CD4-positive, alpha-beta T cell treated with Interleukin-21 for 1 hour (primary cell): ENCODE measurements around the gene PAH.
A peak's percentile ranks its signal among the peaks of the same experiment; 100 is the strongest.

Experiments
- DNase-seq: peaks from one replicate; pipeline ENCODE4 v3.0.0-alpha.2; 2020

PAH gene

GRCh38 chr12:102950107-102950949 lies 33.3 kb upstream of the PAH start:
- DNase-seq = no peak

DNA sequence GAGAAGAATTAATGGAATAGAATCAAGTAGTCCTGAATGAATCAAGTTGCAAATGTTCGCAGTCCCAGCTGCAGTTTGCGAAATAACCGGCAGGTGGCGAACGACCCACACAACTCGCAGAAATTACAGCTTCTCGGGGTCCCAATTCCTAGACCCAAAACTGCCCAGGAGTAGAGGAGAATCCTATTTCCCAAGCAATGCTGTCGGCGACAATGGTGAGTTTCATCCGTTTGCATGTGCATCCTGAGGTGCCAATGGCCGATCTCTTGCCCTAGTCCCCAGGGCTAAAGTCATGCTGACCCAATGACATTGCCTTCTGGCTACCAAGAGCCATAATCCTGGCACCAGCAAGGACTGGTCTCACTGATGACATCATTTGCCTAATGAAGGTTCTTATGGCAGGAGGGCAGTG lies 31.9 kb upstream of the PAH start:
- peak; percentile 39 for DNase-seq

GRCh38 chr12:102946042-102946441 lies 29.0 kb upstream of the PAH start:
- DNase-seq = no peak

- DNase-seq = no peak
Measured at GRCh38 chr12:102939670-102940222, 22.7 kb upstream of the PAH start.

- DNase-seq = no peak
Measured at GRCh38 chr12:102939059-102939458, 22.0 kb upstream of the PAH start.

- DNase-seq = no peak
Measured at GRCh38 chr12:102933168-102933567, 16.1 kb upstream of the PAH start.

- no peak for DNase-seq
Measured at GRCh38 chr12:102927220-102927619, 10.2 kb upstream of the PAH start.

DNA sequence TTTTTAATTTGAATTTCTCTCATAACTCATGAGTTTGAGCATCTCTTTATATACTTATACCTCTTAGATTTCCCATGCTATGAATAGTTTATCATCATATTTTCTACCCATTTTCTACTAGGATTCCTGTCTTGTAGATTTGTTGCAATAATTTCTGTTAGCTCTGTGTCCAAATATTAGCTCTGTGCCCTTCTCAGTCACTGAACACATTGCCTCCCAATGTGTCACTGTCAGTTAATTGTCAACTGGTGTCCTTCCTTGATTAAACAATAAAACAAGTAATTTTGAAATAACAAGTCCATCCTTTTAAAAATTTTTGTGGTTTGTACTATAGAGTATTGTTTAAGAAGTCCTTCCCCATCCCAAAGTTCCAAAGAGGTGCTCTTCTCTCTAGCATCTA lies 4.2 kb upstream of the PAH start:
- DNase-seq = no peak

DNA sequence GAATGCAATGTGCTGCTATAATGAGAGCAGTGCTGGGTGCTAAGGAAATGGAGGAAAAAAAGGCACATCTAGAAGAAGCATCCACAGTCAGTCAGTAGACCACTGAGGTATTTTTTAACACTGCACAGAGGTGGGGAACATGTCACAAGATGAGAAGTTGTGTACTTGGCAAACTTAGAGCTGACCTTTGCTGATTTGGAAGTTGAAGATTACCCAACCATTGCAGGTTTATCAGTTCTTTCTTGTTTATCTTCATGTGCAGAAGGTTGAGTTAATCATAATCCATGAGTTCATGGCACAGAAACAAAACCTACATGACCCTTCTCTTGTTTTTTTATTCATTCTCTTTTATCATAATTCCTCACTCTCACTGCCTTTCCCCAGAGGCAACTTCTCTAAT lies 3.2 kb upstream of the PAH start:
- no peak for DNase-seq

GRCh38 chr12:102918840-102919239 lies 1.8 kb upstream of the PAH start:
- no peak for DNase-seq

DNA sequence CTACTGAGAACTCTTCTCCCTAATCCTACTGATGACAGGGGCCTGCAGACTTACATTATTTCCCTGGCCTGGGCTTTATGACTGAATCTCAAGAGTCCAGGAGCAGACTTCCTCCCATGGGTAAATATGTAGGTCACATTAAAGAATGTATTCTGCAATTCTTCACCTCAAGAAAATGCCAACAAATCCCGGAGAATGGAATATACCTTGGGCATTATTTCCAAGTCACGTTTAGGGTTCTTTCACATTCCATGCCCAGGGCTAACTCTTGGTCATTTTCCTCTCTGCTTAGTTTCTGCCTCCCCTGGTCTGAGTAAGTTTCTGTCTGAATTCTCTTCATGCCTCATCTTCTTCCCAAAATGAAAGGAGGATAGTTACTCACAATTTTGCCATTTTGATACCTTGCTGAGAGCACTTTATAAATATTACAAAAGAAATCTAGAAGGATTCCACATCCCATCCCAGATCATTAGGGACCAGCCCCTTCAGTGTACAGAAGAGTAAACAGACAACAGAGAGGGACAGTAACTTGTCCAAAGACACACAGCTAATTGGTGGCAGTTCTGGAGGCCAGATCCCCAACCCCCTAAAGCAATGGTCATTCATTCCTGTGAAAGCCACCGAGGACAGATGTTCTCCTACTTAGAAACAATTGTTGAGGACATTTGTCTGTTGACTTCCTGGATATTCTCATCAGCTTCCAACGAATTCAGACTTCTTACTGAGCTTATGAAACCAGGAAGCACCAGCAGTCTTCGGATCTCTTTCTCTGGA lies 605 bp downstream of the PAH start:
- no peak for DNase-seq

DNA sequence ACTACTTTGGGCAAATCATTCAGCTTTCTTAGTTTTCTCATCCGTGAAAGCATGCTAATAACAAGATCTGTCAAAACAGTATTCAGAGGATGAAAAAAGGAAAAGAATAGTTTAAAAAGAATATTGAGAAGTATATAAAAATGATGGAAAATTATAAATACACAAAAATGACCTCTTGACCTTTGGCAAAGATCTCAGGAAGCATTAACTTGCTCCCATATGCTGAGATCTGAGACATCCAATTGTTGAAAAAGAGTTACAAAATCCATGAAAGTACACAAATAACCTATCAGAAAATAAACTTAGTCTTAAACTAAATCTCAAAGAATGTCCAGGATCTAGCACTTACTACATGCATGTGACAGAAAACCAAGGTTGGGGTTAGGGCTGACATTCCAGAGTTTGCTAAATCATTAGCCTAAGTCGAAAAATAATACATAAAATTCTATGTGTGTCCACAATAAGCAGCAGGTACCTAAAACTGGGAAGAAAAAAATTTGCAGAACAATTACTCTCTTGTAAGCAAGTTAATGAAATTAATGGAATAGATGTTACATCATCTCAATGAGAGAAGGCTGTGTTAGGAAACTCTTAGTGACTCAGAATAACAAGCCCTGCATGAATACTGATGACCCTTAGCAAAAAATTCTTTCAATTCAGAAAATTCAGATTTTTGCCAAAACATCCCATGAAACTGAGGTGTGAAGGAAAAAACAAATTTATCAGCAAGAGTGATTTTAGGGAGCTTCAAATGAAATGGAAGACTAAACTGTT lies 3.4 kb downstream of the PAH start:
- DNase-seq = no peak

DNA sequence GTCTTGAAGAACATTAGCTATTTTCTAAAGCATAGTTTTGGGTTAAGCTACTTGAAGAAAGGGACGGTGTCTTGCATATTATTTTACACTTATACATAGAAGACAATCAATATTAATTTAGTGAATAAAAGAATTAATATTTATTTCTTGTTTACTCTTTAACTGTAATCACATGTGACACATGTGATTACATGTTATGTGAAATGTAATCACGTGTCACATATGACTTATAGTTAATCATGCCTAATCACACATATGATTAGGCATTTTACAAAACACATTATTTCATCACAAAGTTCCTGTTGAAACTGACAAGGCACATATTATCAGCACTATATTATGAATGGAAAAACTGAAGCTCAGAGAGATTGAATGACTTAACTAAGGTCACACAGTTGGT lies 4.8 kb downstream of the PAH start:
- DNase-seq = no peak

DNA sequence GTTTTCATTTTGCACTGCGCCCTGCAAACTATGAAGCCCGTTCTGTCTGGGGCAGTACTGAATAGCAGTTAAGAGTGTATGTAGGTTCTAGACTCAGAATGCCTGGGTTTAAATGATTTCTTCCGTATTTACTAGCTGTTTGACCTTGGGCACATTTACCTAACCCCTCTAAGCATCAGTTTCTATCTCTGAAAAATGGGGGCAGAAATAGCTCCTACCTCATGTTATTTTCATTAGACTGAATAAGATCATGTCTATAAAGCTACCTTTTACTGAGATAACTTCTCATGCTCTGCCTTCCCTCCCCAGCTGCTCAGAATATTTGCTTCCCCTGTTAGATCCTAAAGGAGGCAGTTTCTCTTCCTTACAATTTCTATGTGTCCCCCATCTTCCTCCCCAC lies 5.7 kb downstream of the PAH start:
- DNase-seq = no peak

DNA sequence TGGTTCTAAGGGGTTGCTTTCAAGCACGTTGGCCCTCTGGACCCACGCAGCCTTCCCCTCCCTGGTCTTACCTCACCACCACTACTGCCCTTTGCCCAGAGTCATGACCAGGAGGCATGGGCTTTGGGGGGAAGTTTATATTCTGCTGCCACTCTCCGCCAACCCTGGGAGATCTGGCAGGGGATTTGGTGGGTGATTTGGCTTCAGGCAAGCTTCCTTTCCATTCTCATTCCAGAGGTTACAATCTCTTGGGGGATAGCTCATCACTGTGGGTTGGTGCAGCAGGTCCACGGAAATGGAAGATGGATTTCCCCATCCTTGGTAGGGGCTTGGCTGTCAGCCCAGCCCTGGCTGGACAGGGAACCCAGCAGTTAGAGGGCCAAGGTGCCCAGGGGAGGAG lies 6.3 kb downstream of the PAH start:
- DNase-seq = no peak

DNA sequence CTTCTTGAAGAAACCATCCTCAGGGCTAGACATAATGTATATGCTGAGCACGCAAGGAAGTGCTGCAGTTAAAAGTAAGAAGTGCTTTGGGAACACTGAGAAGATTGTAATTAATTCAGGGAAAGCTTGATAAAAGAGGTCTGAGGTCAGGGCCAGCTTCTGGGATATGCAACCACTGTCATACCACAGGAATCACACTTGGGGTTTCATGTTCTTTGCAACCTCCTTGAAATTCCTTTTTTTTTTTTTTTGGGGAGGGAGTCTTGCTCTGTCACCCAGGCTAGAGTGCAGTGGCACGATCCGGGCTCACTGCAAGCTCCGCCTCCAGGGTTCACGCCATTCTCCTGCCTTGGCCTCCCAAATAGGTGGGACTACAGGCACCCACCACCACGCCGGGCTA lies 6.9 kb downstream of the PAH start:
- no peak for DNase-seq

DNA sequence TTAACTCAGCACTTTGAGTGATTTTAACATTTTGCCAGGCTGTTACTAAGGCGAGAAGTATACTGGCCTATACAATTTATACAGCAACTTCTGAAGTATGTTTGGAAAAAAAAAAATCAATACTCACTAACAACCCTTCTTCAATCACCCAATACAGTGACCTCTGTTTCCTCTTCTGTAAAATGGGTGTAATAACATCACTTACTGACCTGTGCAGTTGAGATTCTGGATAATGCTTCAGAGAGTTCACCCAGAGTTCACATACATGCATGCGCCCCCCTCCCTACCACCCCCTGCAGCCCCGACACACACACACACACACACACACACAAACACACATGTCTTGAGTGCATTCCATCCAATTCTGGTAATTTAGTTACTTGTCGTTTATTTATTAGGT lies 9.1 kb downstream of the PAH start:
- DNase-seq = no peak

GRCh38 chr12:102905229-102905628 lies 11.8 kb downstream of the PAH start:
- DNase-seq = no peak

DNA sequence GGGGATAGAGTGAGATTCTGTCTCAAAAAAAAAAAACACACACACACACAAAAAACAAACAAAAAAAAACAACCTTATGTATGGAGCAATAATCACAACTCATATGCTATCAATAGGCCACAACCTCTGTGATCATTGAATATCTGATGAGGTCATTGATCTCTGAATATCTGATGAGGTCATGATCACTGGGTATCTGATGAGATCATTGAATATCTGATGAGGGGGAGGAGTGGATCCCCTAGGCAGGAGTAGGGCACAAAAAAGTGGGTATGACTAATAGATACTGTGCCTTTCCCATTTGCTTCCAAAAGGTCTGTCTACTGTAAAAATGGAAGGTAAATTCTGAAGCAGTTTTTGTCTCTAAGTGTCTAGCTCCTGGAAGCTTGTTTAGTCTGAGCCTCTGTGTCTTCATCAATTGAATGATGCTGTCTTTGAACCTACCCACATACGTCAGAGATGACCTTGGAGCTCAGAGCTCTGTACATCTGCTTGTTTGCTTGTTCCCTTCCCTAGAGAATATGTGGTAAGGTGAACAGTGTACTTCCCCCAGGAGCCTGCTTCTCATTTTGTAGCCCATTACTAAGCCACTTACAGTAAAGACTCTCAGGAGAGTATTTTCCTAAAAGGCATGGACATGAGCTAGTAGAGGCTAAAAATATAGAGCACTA lies 13.6 kb downstream of the PAH start:
- DNase-seq = no peak

DNA sequence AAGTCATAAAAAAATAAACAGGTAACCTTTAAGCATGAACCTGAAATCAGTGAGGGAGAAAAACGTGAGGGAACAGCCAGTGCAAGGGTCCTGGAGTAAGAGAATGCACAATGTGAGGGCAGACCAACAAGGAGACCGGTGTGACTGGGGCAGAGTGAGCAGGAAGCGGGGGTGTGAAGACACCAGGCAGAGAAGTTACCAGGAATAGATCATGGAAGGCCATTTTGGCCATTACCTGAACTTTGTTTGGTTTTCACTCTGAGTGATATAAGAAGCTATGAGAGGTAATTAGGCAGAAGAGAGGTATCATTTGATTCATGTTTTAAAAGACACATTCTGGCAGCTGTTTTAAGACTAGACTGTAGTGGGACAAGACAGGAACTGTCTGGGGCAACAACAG lies 15.0 kb downstream of the PAH start:
- DNase-seq = no peak

DNA sequence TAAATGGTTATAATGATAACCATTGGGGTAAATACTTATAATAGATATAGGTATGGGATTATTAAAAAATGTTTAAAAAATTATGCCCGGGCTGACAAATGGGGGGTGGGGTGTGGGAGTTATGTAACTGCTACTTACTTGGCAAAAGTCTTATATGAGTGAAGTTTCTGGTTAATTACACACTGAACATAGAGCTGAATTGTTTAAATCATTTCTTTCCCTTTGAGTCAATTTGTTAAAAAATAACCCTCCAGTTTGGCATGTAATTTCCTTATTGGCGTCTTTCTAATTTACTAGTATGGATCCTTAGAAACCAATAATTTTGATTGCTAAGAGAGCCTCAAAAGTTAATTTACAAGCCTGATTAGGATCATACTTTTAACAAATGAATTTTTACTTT lies 16.7 kb downstream of the PAH start:
- no peak for DNase-seq

DNA sequence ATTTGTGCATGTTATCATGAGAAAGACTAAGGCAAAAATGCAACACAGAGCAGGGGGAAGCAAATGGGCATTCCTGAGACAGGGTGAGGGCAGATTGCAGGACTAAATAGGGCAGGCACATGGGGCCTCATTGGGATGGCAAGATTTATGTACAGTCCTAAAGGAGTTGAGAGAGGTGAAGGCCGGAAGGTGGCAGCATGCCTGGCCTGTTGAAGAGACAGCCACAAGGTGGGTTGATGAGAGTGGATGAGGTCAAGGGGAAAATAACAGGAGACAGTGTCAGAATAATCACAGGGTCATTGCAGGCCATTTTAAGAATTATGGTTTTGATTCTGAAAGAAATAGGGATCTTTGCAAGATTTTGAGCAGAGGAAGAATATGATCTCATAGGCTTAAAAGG lies 21.0 kb downstream of the PAH start:
- DNase-seq = no peak

- DNase-seq = no peak
Measured at GRCh38 chr12:102891756-102892155, 25.3 kb downstream of the PAH start.
